Measurements from ENCODE around the gene CARD11.
"Not testable (repeated sequence)": the region's sequence is repeated elsewhere in the genome, so short reads cannot be mapped to it uniquely, and the experiment has no call there.

CARD11 gene

GRCh38 chr7:2922866-2923265 lies 120.8 kb downstream of the CARD11 start:
- no peak for DNase-seq

- DNase-seq, result no peak
Measured at GRCh38 chr7:2922348-2922691, 121.3 kb downstream of the CARD11 start.

- no peak for DNase-seq
Measured at GRCh38 chr7:2921653-2922347, 121.9 kb downstream of the CARD11 start.

- DNase-seq, result no peak
Measured at GRCh38 chr7:2920956-2921652, 122.6 kb downstream of the CARD11 start.

- DNase-seq, result not testable (repeated sequence)
Measured at GRCh38 chr7:2920480-2920879, 123.2 kb downstream of the CARD11 start.

GRCh38 chr7:2920041-2920440 lies 123.6 kb downstream of the CARD11 start:
- no peak for DNase-seq

GRCh38 chr7:2919256-2919655 lies 124.4 kb downstream of the CARD11 start:
- DNase-seq, result no peak

- no peak for DNase-seq
Measured at GRCh38 chr7:2918406-2918805, 125.3 kb downstream of the CARD11 start.

GRCh38 chr7:2915023-2915422 lies 128.6 kb downstream of the CARD11 start:
- no peak for DNase-seq

GRCh38 chr7:2913760-2914387 lies 129.8 kb downstream of the CARD11 start:
- DNase-seq, result no peak

GRCh38 chr7:2912684-2913439 lies 130.8 kb downstream of the CARD11 start:
- no peak for DNase-seq

- no peak for DNase-seq
Measured at GRCh38 chr7:2911466-2911865, 132.2 kb downstream of the CARD11 start.

GRCh38 chr7:2909471-2910039 lies 134.1 kb downstream of the CARD11 start:
- DNase-seq, result no peak

- no peak for DNase-seq
Measured at GRCh38 chr7:2909043-2909442, 134.6 kb downstream of the CARD11 start.

- DNase-seq, result no peak
Measured at GRCh38 chr7:2908103-2908683, 135.5 kb downstream of the CARD11 start.

GRCh38 chr7:2906197-2906931 lies 137.3 kb downstream of the CARD11 start:
- DNase-seq, result no peak

- DNase-seq, result no peak
Measured at GRCh38 chr7:2905500-2905899, 138.2 kb downstream of the CARD11 start.

GRCh38 chr7:2905027-2905426 lies 138.6 kb downstream of the CARD11 start:
- no peak for DNase-seq

GRCh38 chr7:2904202-2904601 lies 139.5 kb downstream of the CARD11 start:
- DNase-seq, result no peak

- DNase-seq, result no peak
Measured at GRCh38 chr7:2903682-2904162, 139.9 kb downstream of the CARD11 start.

GRCh38 chr7:2897023-2897422 lies 146.6 kb downstream of the CARD11 start:
- DNase-seq, result no peak

GRCh38 chr7:2896131-2896530 lies 147.5 kb downstream of the CARD11 start:
- DNase-seq, result no peak
